ENCODE measurements around the gene CUX1. TPM values are rescaled to one million over a fixed set of nuclear protein-coding genes. Genes with fewer than 3 reads are reported as not detected.
"Not testable (repeated sequence)": the region's sequence is repeated elsewhere in the genome, so short reads cannot be mapped to it uniquely, and the experiment has no call there.

CUX1 gene
- total RNA-seq, 4 donors from 2014 or later, result 40.8 to 62.1 (median 43.8) TPM

GRCh38 chr7:102047167-102047566, 229.7 kb downstream of the CUX1 start:
- WGBS, 2 donors, result 97% methylated on average over 1 of the region's 1 CpG
- no peak for TF ChIP-seq CTCF (IDR thresholded peaks at IDR 0.05)
- no peak for TF ChIP-seq POLR2A (IDR thresholded peaks at IDR 0.05)

GRCh38 chr7:102049765-102050164, 232.3 kb downstream of the CUX1 start:
- WGBS, 2 donors, result 93 to 97% methylated on average over 6 to 8 of the region's 8 CpGs
- TF ChIP-seq CTCF (IDR thresholded peaks at IDR 0.05) (no peak), POLR2A (IDR thresholded peaks at IDR 0.05) (no peak)
- intact Hi-C loops (cut with DNase I; ENCODE audit: low total_unique reads), result no loop called here
- H3K4me3 ChIP-seq (ENCODE audit: low read depth, poor library complexity, severe bottlenecking), result no peak overlapping the region
- no peak for DNase-seq (ENCODE audit: low spot score in 2 of 2)

More at GRCh38 chr7:102047167-102047566, 229.7 kb downstream of the CUX1 start:
- DNase-seq (ENCODE audit: low spot score in 2 of 2), result no peak
- no peak overlapping the region for H3K4me3 ChIP-seq (ENCODE audit: low read depth, poor library complexity, severe bottlenecking)
- intact Hi-C loops (cut with DNase I; ENCODE audit: low total_unique reads), result no loop called here

- TF ChIP-seq CTCF (IDR thresholded peaks at IDR 0.05) (no peak), POLR2A (IDR thresholded peaks at IDR 0.05) (no peak)
- no peak for DNase-seq (ENCODE audit: low spot score in 2 of 2)
- 50 to 52% methylated on average over 13 of the region's 13 CpGs for WGBS, 2 donors
- intact Hi-C loops (cut with DNase I; ENCODE audit: low total_unique reads), result no loop called here
- H3K4me3 ChIP-seq (ENCODE audit: low read depth, poor library complexity, severe bottlenecking), result no peak overlapping the region
These were observed 233.5 kb downstream of the CUX1 start for GRCh38 chr7:102050864-102051460.

GRCh38 chr7:102051736-102052135, 234.3 kb downstream of the CUX1 start:
- DNase-seq (ENCODE audit: low spot score in 2 of 2); intact Hi-C loops (cut with DNase I; ENCODE audit: low total_unique reads); H3K4me3 ChIP-seq (ENCODE audit: low read depth, poor library complexity, severe bottlenecking): not testable (repeated sequence)
- 86 to 91% methylated on average over 10 of the region's 10 CpGs for WGBS, 2 donors

GRCh38 chr7:102054158-102054557, 236.7 kb downstream of the CUX1 start:
- 97% methylated on average over 2 of the region's 2 CpGs for WGBS, 2 donors
- no peak for DNase-seq (ENCODE audit: low spot score in 2 of 2)
- no peak for TF ChIP-seq POLR2A (IDR thresholded peaks at IDR 0.05)
- TF ChIP-seq CTCF (IDR thresholded peaks at IDR 0.05), result no peak
- H3K4me3 ChIP-seq (ENCODE audit: low read depth, poor library complexity, severe bottlenecking), result no peak overlapping the region
- intact Hi-C loops (cut with DNase I; ENCODE audit: low total_unique reads), result no loop called here

GRCh38 chr7:102055181-102055976, 238.0 kb downstream of the CUX1 start:
- 94 to 95% methylated on average over 2 of the region's 2 CpGs for WGBS, 2 donors
- intact Hi-C loops (cut with DNase I; ENCODE audit: low total_unique reads), result no loop called here
- TF ChIP-seq POLR2A (IDR thresholded peaks at IDR 0.05) (no peak), CTCF (IDR thresholded peaks at IDR 0.05) (no peak)
- H3K4me3 ChIP-seq (ENCODE audit: low read depth, poor library complexity, severe bottlenecking), result no peak overlapping the region
- DNase-seq (ENCODE audit: low spot score in 2 of 2), result no peak

All from lower leg skin (tissue), 4 donors.